ENCODE results near the gene RC3H1. TPM values are rescaled to one million over a fixed set of nuclear protein-coding genes. Genes with fewer than 3 reads are reported as not detected.
"Not testable (repeated sequence)": the region's sequence is repeated elsewhere in the genome, so short reads cannot be mapped to it uniquely, and the experiment has no call there.

The RC3H1 gene
- total RNA-seq = 31.4 TPM

- DNase-seq = peak; percentile 95
Measured at GRCh38 chr1:174022080-174022975, at the start of gene RC3H1. Gene RC3H1 (minus strand): TSS chr1:174022357. CDS start chr1:173992985, 29,372 bp downstream.

- DNase-seq = no peak
Measured at GRCh38 chr1:174070614-174071013, 48.5 kb upstream of the RC3H1 start.

GRCh38 chr1:174068000-174068399 is 45.8 kb upstream of the RC3H1 start:
- no peak for DNase-seq

GRCh38 chr1:174060090-174060489 is 37.9 kb upstream of the RC3H1 start:
- no peak for DNase-seq

- DNase-seq = no peak
Measured at GRCh38 chr1:174058624-174059023, 36.5 kb upstream of the RC3H1 start.

GRCh38 chr1:174056609-174057008 is 34.5 kb upstream of the RC3H1 start:
- DNase-seq = not testable (repeated sequence)

- DNase-seq = not testable (repeated sequence)
Measured at GRCh38 chr1:174055797-174056196, 33.6 kb upstream of the RC3H1 start.

GRCh38 chr1:174053826-174054225 is 31.7 kb upstream of the RC3H1 start:
- no peak for DNase-seq

- DNase-seq = no peak
Measured at GRCh38 chr1:174052621-174053020, 30.5 kb upstream of the RC3H1 start.

- peak; percentile 56 for DNase-seq
Measured at GRCh38 chr1:174051956-174052355, 29.8 kb upstream of the RC3H1 start.

- DNase-seq = no peak
Measured at GRCh38 chr1:174049514-174049913, 27.4 kb upstream of the RC3H1 start.

- no peak for DNase-seq
Measured at GRCh38 chr1:174044418-174045222, 22.5 kb upstream of the RC3H1 start.

- not testable (repeated sequence) for DNase-seq
Measured at GRCh38 chr1:174042509-174042908, 20.4 kb upstream of the RC3H1 start.

GRCh38 chr1:174041369-174041768 is 19.2 kb upstream of the RC3H1 start:
- DNase-seq = no peak

GRCh38 chr1:174040387-174040786 is 18.2 kb upstream of the RC3H1 start:
- DNase-seq = peak; percentile 58

GRCh38 chr1:174039027-174039426 is 16.9 kb upstream of the RC3H1 start:
- DNase-seq = no peak

- no peak for DNase-seq
Measured at GRCh38 chr1:174036798-174037197, 14.6 kb upstream of the RC3H1 start.

GRCh38 chr1:174036204-174036603 is 14.0 kb upstream of the RC3H1 start:
- DNase-seq = no peak

GRCh38 chr1:174032671-174033222 is 10.6 kb upstream of the RC3H1 start:
- DNase-seq = no peak

- DNase-seq = no peak
Measured at GRCh38 chr1:174031099-174031498, 8.9 kb upstream of the RC3H1 start.

GRCh38 chr1:174028495-174028894 is 6.3 kb upstream of the RC3H1 start:
- no peak for DNase-seq

GRCh38 chr1:174023440-174023839 is 1.3 kb upstream of the RC3H1 start:
- DNase-seq = peak; percentile 69

- DNase-seq = no peak
Measured at GRCh38 chr1:174022976-174023277, 770 bp upstream of the RC3H1 start.
